ENCODE measurements around the gene MAPK4.
"Not testable (repeated sequence)": the region's sequence is repeated elsewhere in the genome, so short reads cannot be mapped to it uniquely, and the experiment has no call there.

The MAPK4 gene

GRCh38 chr18:50562686-50563085, 2.8 kb downstream of the MAPK4 start:
- ChIA-PET POLR2A (no interaction called here), CTCF (no interaction called here)
- no peak for DNase-seq (ENCODE audit: extremely low spot score)
- TF ChIP-seq ARNT (IDR thresholded peaks at IDR 0.05) (no peak), FOXA1 (IDR thresholded peaks at IDR 0.05) (no peak), LEF1 (IDR thresholded peaks at IDR 0.05; ENCODE audit: borderline replicate concordance) (no peak), TARDBP (IDR thresholded peaks at IDR 0.05) (no peak), NFRKB (IDR thresholded peaks at IDR 0.05) (no peak)

GRCh38 chr18:50563376-50563775, 3.5 kb downstream of the MAPK4 start:
- DNase-seq (ENCODE audit: extremely low spot score): no peak
- CTCF ChIA-PET: no interaction called here
- no peak for TF ChIP-seq SUZ12 (IDR thresholded peaks at IDR 0.05)
- no peak for TF ChIP-seq FOXK2 (IDR thresholded peaks at IDR 0.05)
- no peak for TF ChIP-seq SP1 (IDR thresholded peaks at IDR 0.05)
- no peak for TF ChIP-seq HDGF (IDR thresholded peaks at IDR 0.05; ENCODE audit: borderline replicate concordance)
- POLR2A ChIA-PET: no interaction called here

- no peak for TF ChIP-seq BHLHE40 (IDR thresholded peaks at IDR 0.05; ENCODE audit: borderline replicate concordance)
- TF ChIP-seq CTBP1 (IDR thresholded peaks at IDR 0.05; ENCODE audit: borderline replicate concordance): no peak
- TF ChIP-seq FOXM1 (IDR thresholded peaks at IDR 0.05; ENCODE audit: borderline replicate concordance): no peak
- no peak for TF ChIP-seq TARDBP (IDR thresholded peaks at IDR 0.05)
- TF ChIP-seq ARNT (IDR thresholded peaks at IDR 0.05): no peak
- no peak for TF ChIP-seq ELF4 (IDR thresholded peaks at IDR 0.05)
- CTCF ChIA-PET: interaction anchor here (0.6 to 0.8 kb wide), 2 partner anchors 10 to 31 kb away, joined by 3 read pairs; partner anchors contain the start of gene MAPK4
- POLR2A ChIA-PET: no interaction called here
- DNase-seq (ENCODE audit: extremely low spot score): no peak
Observed at GRCh38 chr18:50569930-50570329, 10.0 kb downstream of the MAPK4 start.

GRCh38 chr18:50571606-50572005, 11.7 kb downstream of the MAPK4 start:
- ChIA-PET POLR2A (no interaction called here), CTCF (no interaction called here)
- TF ChIP-seq HDGF (IDR thresholded peaks at IDR 0.05; ENCODE audit: borderline replicate concordance) (no peak), ARNT (IDR thresholded peaks at IDR 0.05) (no peak), TARDBP (IDR thresholded peaks at IDR 0.05) (no peak), FOXA1 (IDR thresholded peaks at IDR 0.05) (no peak), PKNOX1 (IDR thresholded peaks at IDR 0.05) (no peak), SP1 (IDR thresholded peaks at IDR 0.05) (no peak), NFRKB (IDR thresholded peaks at IDR 0.05) (no peak), LEF1 (IDR thresholded peaks at IDR 0.05; ENCODE audit: borderline replicate concordance) (no peak), SUZ12 (IDR thresholded peaks at IDR 0.05) (no peak), ZNF384 (IDR thresholded peaks at IDR 0.05) (no peak), BHLHE40 (IDR thresholded peaks at IDR 0.05; ENCODE audit: borderline replicate concordance) (no peak), L3MBTL2 (conservative IDR thresholded peaks at IDR 0.05) (no peak), FOXM1 (IDR thresholded peaks at IDR 0.05; ENCODE audit: borderline replicate concordance) (no peak), ELF4 (IDR thresholded peaks at IDR 0.05) (no peak), FOXK2 (IDR thresholded peaks at IDR 0.05) (no peak)
- no peak for DNase-seq (ENCODE audit: extremely low spot score)

GRCh38 chr18:50573196-50573595, 13.3 kb downstream of the MAPK4 start:
- POLR2A ChIA-PET; DNase-seq (ENCODE audit: extremely low spot score); CTCF ChIA-PET: not testable (repeated sequence)

- no peak for DNase-seq (ENCODE audit: extremely low spot score)
- TF ChIP-seq ZNF384 (IDR thresholded peaks at IDR 0.05) (no peak), PKNOX1 (IDR thresholded peaks at IDR 0.05) (no peak), FOXA1 (IDR thresholded peaks at IDR 0.05) (no peak), FOXK2 (IDR thresholded peaks at IDR 0.05) (no peak), SP1 (IDR thresholded peaks at IDR 0.05) (no peak), FOXM1 (IDR thresholded peaks at IDR 0.05; ENCODE audit: borderline replicate concordance) (no peak), SUZ12 (IDR thresholded peaks at IDR 0.05) (no peak), CTBP1 (IDR thresholded peaks at IDR 0.05; ENCODE audit: borderline replicate concordance) (no peak), TARDBP (IDR thresholded peaks at IDR 0.05) (no peak), L3MBTL2 (conservative IDR thresholded peaks at IDR 0.05) (no peak), ELF4 (IDR thresholded peaks at IDR 0.05) (no peak), BHLHE40 (IDR thresholded peaks at IDR 0.05; ENCODE audit: borderline replicate concordance) (no peak), ARNT (IDR thresholded peaks at IDR 0.05) (no peak), NFRKB (IDR thresholded peaks at IDR 0.05) (no peak), HDGF (IDR thresholded peaks at IDR 0.05; ENCODE audit: borderline replicate concordance) (no peak)
- ChIA-PET POLR2A (no interaction called here), CTCF (no interaction called here)
Observed at GRCh38 chr18:50573679-50574078, 13.8 kb downstream of the MAPK4 start.

GRCh38 chr18:50578030-50578429, 18.1 kb downstream of the MAPK4 start:
- ChIA-PET CTCF (interaction anchor here (0.7 kb wide), 1 partner anchor 16 kb away, joined by 4 read pairs; no protein-coding TSS in a partner anchor), POLR2A (no interaction called here)
- no peak for TF ChIP-seq PKNOX1 (IDR thresholded peaks at IDR 0.05)
- no peak for TF ChIP-seq SP1 (IDR thresholded peaks at IDR 0.05)
- TF ChIP-seq FOXK2 (IDR thresholded peaks at IDR 0.05): no peak
- no peak for TF ChIP-seq ELF4 (IDR thresholded peaks at IDR 0.05)
- TF ChIP-seq HDGF (IDR thresholded peaks at IDR 0.05; ENCODE audit: borderline replicate concordance): no peak
- TF ChIP-seq CTBP1 (IDR thresholded peaks at IDR 0.05; ENCODE audit: borderline replicate concordance): no peak
- TF ChIP-seq ARNT (IDR thresholded peaks at IDR 0.05): no peak
- no peak for TF ChIP-seq FOXA1 (IDR thresholded peaks at IDR 0.05)
- DNase-seq (ENCODE audit: extremely low spot score): no peak

Measured in HEK293T (cell line).